Endothelial cell of umbilical vein (primary cell): Measurements from ENCODE around the gene MAP4K4. TPM values are rescaled to one million over a fixed set of nuclear protein-coding genes. Genes with fewer than 3 reads are reported as not detected.

Experiments used
- BruUV-seq: library from RNA; stranded (reverse); fragments of 400-500 nt; replicated peaks from 2 replicates; lab custom pipeline; 2021; lab: Mats Ljungman, UMichigan
- CTCF ChIA-PET: fragments of 300-600, 350-600 bp; sonication (Branson Sonifier 250); formaldehyde crosslinking; loops from one replicate; lab custom pipeline; 2021; ENCODE audit warnings: antibody characterized with exemption, inconsistent platforms; lab: Charles Lee
- POLR2A ChIA-PET: fragments of 300-600, 350-600 bp; sonication (Branson Sonifier 250); formaldehyde crosslinking; loops from one replicate; lab custom pipeline; 2021; ENCODE audit warnings: antibody characterized with exemption, inconsistent platforms; lab: Charles Lee
- DNase-seq: peaks from one replicate; pipeline ENCODE4 v3.0.0-alpha.2; 2011; ENCODE audit warnings: low read depth, low spot score
- FAIRE-seq: peaks from 2 replicates; lab custom pipeline; 2011; peaks lifted over from hg19 to GRCh38; lab: Jason Lieb, UNC
- H2AFZ ChIP-seq: 2 replicates; pipeline ENCODE4 v1.6.0; 2012; ENCODE audit warnings: low read depth, low read length, control low read depth, inconsistent platforms
- H3K27ac ChIP-seq: 2 replicates; pipeline ENCODE4 v1.5.1; 2011; ENCODE audit warnings: low read depth, mild to moderate bottlenecking, control low read depth, low read length, moderate library complexity; ENCODE audit not compliant: insufficient read depth
- H3K27me3 ChIP-seq, 2 experiments: 2 replicates each; pipeline versions ENCODE4 v1.6.0 to v1.6.1; 2011; ENCODE audit warnings: low read length in 2 of 2, mixed read lengths in 1 of 2; ENCODE audit not compliant: control insufficient read depth in 2 of 2, insufficient read depth in 2 of 2
- H3K36me3 ChIP-seq, 2 experiments: 2 replicates in 1 of 2; 3 replicates in 1 of 2; pipeline ENCODE4 v1.5.1; 2011; ENCODE audit warnings: low read length in 2 of 2, mild to moderate bottlenecking in 1 of 2, moderate library complexity in 1 of 2; ENCODE audit not compliant: control insufficient read depth in 2 of 2, insufficient read depth in 2 of 2; ENCODE audit errors: extremely low read depth in 1 of 2
- H3K4me1 ChIP-seq: 3 replicates; pipeline ENCODE4 v1.5.1; 2011; ENCODE audit warnings: mild to moderate bottlenecking, low read length; ENCODE audit not compliant: control insufficient read depth, insufficient read depth; ENCODE audit errors: extremely low read depth
- H3K4me2 ChIP-seq: 2 replicates; pipeline ENCODE4 v1.6.1; 2011; ENCODE audit warnings: low read length, control low read depth, mixed read lengths; ENCODE audit not compliant: insufficient read depth
- H3K4me3 ChIP-seq, 3 experiments: fragments of 200-600 bp in 1 of 3; sonication (generic), shearing (Covaris generic) in 1 of 3; replicated peaks in 1 of 3; 2 replicates each; pipeline ENCODE4 v1.5.1; 2011 to 2016; ENCODE audit warnings: control low read depth in 3 of 3, low read length in 3 of 3, mild to moderate bottlenecking in 2 of 3, inconsistent platforms in 1 of 3, low read depth in 1 of 3, moderate library complexity in 1 of 3; ENCODE audit not compliant: insufficient read depth in 1 of 3
- H3K79me2 ChIP-seq: 2 replicates; pipeline ENCODE4 v1.6.0; 2012; ENCODE audit warnings: low read length, inconsistent platforms; ENCODE audit not compliant: control insufficient read depth, insufficient read depth
- H3K9ac ChIP-seq: replicated peaks from 2 replicates; pipeline ENCODE3; 2011; ENCODE audit warnings: low read length, control low read depth; ENCODE audit not compliant: insufficient read depth; ENCODE audit errors: extremely low read depth
- H3K9me1 ChIP-seq: replicated peaks from 3 replicates; pipeline ENCODE4 v1.6.0; 2011; ENCODE audit warnings: mild to moderate bottlenecking, low read length; ENCODE audit not compliant: control insufficient read depth, insufficient read depth; ENCODE audit errors: extremely low read depth
- H3K9me3 ChIP-seq: replicated peaks from 2 replicates; pipeline ENCODE4 v1.5.1; 2012; ENCODE audit warnings: low read length, inconsistent platforms; ENCODE audit not compliant: control insufficient read depth, insufficient read depth
- H4K20me1 ChIP-seq: replicated peaks from 2 replicates; pipeline ENCODE3; 2011; ENCODE audit warnings: mild to moderate bottlenecking, low read length; ENCODE audit not compliant: control insufficient read depth, insufficient read depth; ENCODE audit errors: extremely low read depth
- EZH2 ChIP-seq: IDR thresholded peaks from 2 replicates; pipeline ENCODE4 v1.6.1; 2012; ENCODE audit warnings: borderline replicate concordance, low read depth, mild to moderate bottlenecking, moderate library complexity, low read length, inconsistent platforms; ENCODE audit not compliant: severe bottlenecking
- FOS ChIP-seq: IDR thresholded peaks from 2 replicates; pipeline ENCODE4 v1.6.1; 2011; ENCODE audit warnings: mild to moderate bottlenecking, low read length, moderate library complexity, borderline replicate concordance; ENCODE audit not compliant: insufficient read depth
- GATA2 ChIP-seq: IDR thresholded peaks from 2 replicates; pipeline ENCODE4 v1.7.0; 2011; ENCODE audit warnings: low read depth, mild to moderate bottlenecking, moderate library complexity, mixed read lengths, low read length; ENCODE audit not compliant: insufficient read length, insufficient read depth
- JUN ChIP-seq: IDR thresholded peaks from 2 replicates; pipeline ENCODE4 v1.6.1; 2011; ENCODE audit warnings: borderline replicate concordance, low read depth; ENCODE audit not compliant: insufficient read length, insufficient read depth
- MYC ChIP-seq: IDR thresholded peaks from one replicate; pipeline ENCODE4 v1.6.1; 2011; ENCODE audit warnings: mild to moderate bottlenecking, low read depth, low read length
- POLR2A ChIP-seq: IDR thresholded peaks from 2 replicates; pipeline ENCODE4 v1.6.1; 2012; ENCODE audit warnings: low read depth, mild to moderate bottlenecking, control low read depth, low read length
- POLR2AphosphoS5 ChIP-seq: IDR thresholded peaks from 2 replicates; pipeline ENCODE4 v1.6.1; 2012; ENCODE audit warnings: low read depth, mild to moderate bottlenecking, control low read depth, low read length, moderate library complexity; ENCODE audit not compliant: insufficient read depth
- dilution Hi-C: fragments of 300-500 bp; cut with MboI; formaldehyde crosslinking; loops from one replicate; pipeline ENCODE4 v1.15.0; 2019; ENCODE audit warnings: low sequenced_read_pairs; ENCODE audit not compliant: extremely low pct_ligation_motif_present
- intact Hi-C: fragments of 100-400 bp; cut with micrococcal nuclease; formaldehyde crosslinking; loops from one replicate; pipeline ENCODE4 v1.10.0; 2022
- polyA plus RNA-seq, 4 experiments: library from polyadenylated mRNA; depleted of rRNA in 3 of 4; stranded (reverse) in 3 of 4; unstranded in 1 of 4; fragments of >200 nt; gene quantifications; 2 replicates each; pipeline versions ENCODE4 v1.2.1 to v1.2.3, GENCODE V29; 2011 to 2012; ENCODE audit warnings: missing spikeins in 1 of 4
- total RNA-seq: library from RNA; stranded (reverse); gene quantifications from 2 replicates; pipeline ENCODE4 v1.2.3, GENCODE V29; 2021
- TF ChIP-seq, protein P1 (sequence below): IDR thresholded peaks from 2 replicates; pipeline ENCODE4 v1.6.1; 2011; ENCODE audit not compliant: insufficient read depth, insufficient read length
- TF ChIP-seq, protein P2 (sequence below), 2 donors: IDR thresholded peaks; 1 replicate in 1 of 2; 2 replicates in 1 of 2; pipeline ENCODE4 v1.5.1; 2011; ENCODE audit warnings: low read length in 2 of 2, mild to moderate bottlenecking in 2 of 2, moderate library complexity in 2 of 2, control low read depth in 1 of 2, inconsistent platforms in 1 of 2, low read depth in 1 of 2; ENCODE audit not compliant: insufficient read depth in 1 of 2; ENCODE audit errors: extremely low read depth in 1 of 2

Gene MAP4K4
- total and polyA plus RNA-seq, 2 donors (not counting 3 experiments of a cell fraction or from before 2014, with no cell fraction given): 79.4 to 269 TPM

GRCh38 chr2:101782427-101782792, 84.9 kb downstream of the MAP4K4 start:
- no peaks in the 10 kb centered on the region for H3K9me3 ChIP-seq
- no TSS peak for BruUV-seq
- no peaks in the 10 kb centered on the region for H3K27me3 ChIP-seq
- dilution Hi-C loops: no loop called here
- no peak for TF ChIP-seq GATA2
- no peak for TF ChIP-seq POLR2A
- TF ChIP-seq FOS: no peak
- no peak for TF ChIP-seq POLR2AphosphoS5
- TF ChIP-seq, protein P1, sequence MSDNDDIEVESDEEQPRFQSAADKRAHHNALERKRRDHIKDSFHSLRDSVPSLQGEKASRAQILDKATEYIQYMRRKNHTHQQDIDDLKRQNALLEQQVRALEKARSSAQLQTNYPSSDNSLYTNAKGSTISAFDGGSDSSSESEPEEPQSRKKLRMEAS: no peak
- TF ChIP-seq EZH2: no peak
- no peak for TF ChIP-seq JUN
- no peak for TF ChIP-seq MYC
- TF ChIP-seq, protein P2, sequence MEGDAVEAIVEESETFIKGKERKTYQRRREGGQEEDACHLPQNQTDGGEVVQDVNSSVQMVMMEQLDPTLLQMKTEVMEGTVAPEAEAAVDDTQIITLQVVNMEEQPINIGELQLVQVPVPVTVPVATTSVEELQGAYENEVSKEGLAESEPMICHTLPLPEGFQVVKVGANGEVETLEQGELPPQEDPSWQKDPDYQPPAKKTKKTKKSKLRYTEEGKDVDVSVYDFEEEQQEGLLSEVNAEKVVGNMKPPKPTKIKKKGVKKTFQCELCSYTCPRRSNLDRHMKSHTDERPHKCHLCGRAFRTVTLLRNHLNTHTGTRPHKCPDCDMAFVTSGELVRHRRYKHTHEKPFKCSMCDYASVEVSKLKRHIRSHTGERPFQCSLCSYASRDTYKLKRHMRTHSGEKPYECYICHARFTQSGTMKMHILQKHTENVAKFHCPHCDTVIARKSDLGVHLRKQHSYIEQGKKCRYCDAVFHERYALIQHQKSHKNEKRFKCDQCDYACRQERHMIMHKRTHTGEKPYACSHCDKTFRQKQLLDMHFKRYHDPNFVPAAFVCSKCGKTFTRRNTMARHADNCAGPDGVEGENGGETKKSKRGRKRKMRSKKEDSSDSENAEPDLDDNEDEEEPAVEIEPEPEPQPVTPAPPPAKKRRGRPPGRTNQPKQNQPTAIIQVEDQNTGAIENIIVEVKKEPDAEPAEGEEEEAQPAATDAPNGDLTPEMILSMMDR (IDR thresholded peaks at IDR 0.05; ENCODE audit: extremely low read depth in 1 of 2, insufficient read depth in 1 of 2, low read depth in 1 of 2, low read length in 2 of 2): no peak
- DNase-seq (no peak), FAIRE-seq (no peak)
- peaks cover 99% of the 10 kb centered on the region for H3K79me2 ChIP-seq
- POLR2A ChIA-PET: no interaction called here
- peaks cover 11% of the 10 kb centered on the region for H3K4me1 ChIP-seq
- no peaks in the 10 kb centered on the region for H3K36me3 ChIP-seq
- H3K9me1 ChIP-seq: peaks cover 3% of the 10 kb centered on the region
- intact Hi-C loops: no loop called here
- no peak overlapping the region for H3K4me2 ChIP-seq
- H3K9ac ChIP-seq: no peak overlapping the region
- CTCF ChIA-PET: interaction anchor here (1.1 to 3.1 kb wide), 8 partner anchors 11 to 440 kb away, joined by 3 to 14 read pairs (median 5); no protein-coding TSS in a partner anchor
- peaks cover 62% of the 10 kb centered on the region for H4K20me1 ChIP-seq
- H3K27ac ChIP-seq: no peak overlapping the region
- no peak overlapping the region for H3K4me3 ChIP-seq
- no peak overlapping the region for H2AFZ ChIP-seq
